IMR-90 (cell line): ENCODE data around the gene CRIM1. TPM values are rescaled to one million over a fixed set of nuclear protein-coding genes. Genes with fewer than 3 reads are reported as not detected.

Source experiments
- ATAC-seq: fragments of 200-7000 bp; cut with Tn5 transposase; 2 replicates; pipeline ENCODE4 v1.9.1; 2020; ENCODE audit warnings: low read depth, mild to moderate bottlenecking, moderate library complexity
- BruUV-seq: library from RNA; stranded (reverse); fragments of 400-500 nt; replicated peaks from 2 replicates; lab custom pipeline; 2021; lab: Mats Ljungman, UMichigan
- CTCF ChIA-PET: fragments of 300-600 bp; formaldehyde crosslinking; extraction: SDS; loops from one replicate; lab custom pipeline; 2021; ENCODE audit warnings: antibody characterized with exemption; lab: Yijun Ruan, JAX
- POLR2A ChIA-PET: fragments of 300-600 bp; sonication (Branson Sonifier 250); formaldehyde crosslinking; loops from one replicate; lab custom pipeline; 2022; ENCODE audit warnings: antibody characterized with exemption; ENCODE audit not compliant: unreplicated experiment; lab: Charles Lee
- DNase-seq: peaks from one replicate; pipeline ENCODE4 v3.0.0; 2013
- H2AFZ ChIP-seq: replicated peaks from 2 replicates; pipeline ENCODE3; 2013; ENCODE audit warnings: low read length, mild to moderate bottlenecking; ENCODE audit not compliant: poor library complexity
- H2AK5ac ChIP-seq: 2 replicates; pipeline ENCODE4 v1.6.1; 2013; ENCODE audit warnings: low read depth, low read length, inconsistent platforms
- H2AK9ac ChIP-seq: replicated peaks from 2 replicates; pipeline ENCODE3; 2013; ENCODE audit warnings: mild to moderate bottlenecking, low read depth, low read length, moderate library complexity; ENCODE audit not compliant: poor library complexity
- H2BK120ac ChIP-seq: 2 replicates; pipeline ENCODE4 v1.6.1; 2013; ENCODE audit warnings: low read depth, low read length, inconsistent platforms
- H2BK15ac ChIP-seq: 3 replicates; pipeline ENCODE4 v1.6.1; 2013; ENCODE audit warnings: low read depth, low read length, inconsistent platforms
- H2BK20ac ChIP-seq: 2 replicates; pipeline ENCODE4 v1.6.1; 2013; ENCODE audit warnings: low read depth, mild to moderate bottlenecking, inconsistent platforms, low read length, moderate library complexity
- H2BK5ac ChIP-seq: 2 replicates; pipeline ENCODE4 v1.6.1; 2013; ENCODE audit warnings: mild to moderate bottlenecking, low read depth, low read length, inconsistent platforms; ENCODE audit not compliant: poor library complexity, severe bottlenecking
- H3K14ac ChIP-seq: replicated peaks from 2 replicates; pipeline ENCODE4 v1.6.1; 2013; ENCODE audit warnings: low read depth, low read length, inconsistent platforms
- H3K18ac ChIP-seq: 2 replicates; pipeline ENCODE4 v1.6.1; 2013; ENCODE audit warnings: low read depth, low read length, control low read depth
- H3K23ac ChIP-seq: 2 replicates; pipeline ENCODE4 v1.6.1; 2013; ENCODE audit warnings: low read depth, low read length, inconsistent platforms
- H3K27ac ChIP-seq: 2 replicates; pipeline ENCODE4 v1.5.1; 2013; ENCODE audit warnings: mild to moderate bottlenecking, control low read depth, low read length; ENCODE audit not compliant: insufficient read depth
- H3K27me3 ChIP-seq: 2 replicates; pipeline ENCODE4 v1.6.1; 2013; ENCODE audit warnings: low read length; ENCODE audit not compliant: control insufficient read depth, insufficient read depth
- H3K36me3 ChIP-seq: 2 replicates; pipeline ENCODE4 v1.6.1; 2013; ENCODE audit warnings: low read length, mixed read lengths; ENCODE audit not compliant: control insufficient read depth, insufficient read depth
- H3K4ac ChIP-seq: 2 replicates; pipeline ENCODE4 v1.6.1; 2013; ENCODE audit warnings: low read depth, low read length, inconsistent platforms
- H3K4me1 ChIP-seq: 2 replicates; pipeline ENCODE4 v1.6.1; 2013; ENCODE audit warnings: low read length, mixed read lengths; ENCODE audit not compliant: control insufficient read depth, insufficient read depth
- H3K4me2 ChIP-seq: 2 replicates; pipeline ENCODE4 v1.6.1; 2013; ENCODE audit warnings: low read depth, mild to moderate bottlenecking, control low read depth, low read length, moderate library complexity
- H3K4me3 ChIP-seq: 2 replicates; pipeline ENCODE4 v1.5.1; 2013; ENCODE audit warnings: low read depth, mild to moderate bottlenecking, control low read depth, low read length, moderate library complexity; ENCODE audit not compliant: insufficient read depth
- H3K56ac ChIP-seq: 2 replicates; pipeline ENCODE4 v1.6.1; 2013; ENCODE audit warnings: low read length, inconsistent platforms; ENCODE audit not compliant: insufficient read depth; ENCODE audit errors: extremely low read depth
- H3K79me1 ChIP-seq, 2 experiments: 2 replicates each; pipeline ENCODE4 v1.6.1; 2013; ENCODE audit warnings: low read length in 2 of 2, inconsistent platforms in 1 of 2, low read depth in 1 of 2
- H3K9ac ChIP-seq: 2 replicates; pipeline ENCODE4 v1.6.1; 2013; ENCODE audit warnings: low read depth, low read length, control low read depth
- H3K9me1 ChIP-seq: 2 replicates; pipeline ENCODE4 v1.6.1; 2013; ENCODE audit warnings: low read length, inconsistent platforms; ENCODE audit not compliant: insufficient read depth
- H3K9me3 ChIP-seq: 2 replicates; pipeline ENCODE4 v1.6.1; 2013; ENCODE audit warnings: low read length; ENCODE audit not compliant: control insufficient read depth, insufficient read depth
- H4K20me1 ChIP-seq: 2 replicates; pipeline ENCODE4 v1.6.1; 2013; ENCODE audit warnings: low read length, inconsistent platforms; ENCODE audit not compliant: insufficient read depth
- H4K5ac ChIP-seq: 2 replicates; pipeline ENCODE4 v1.6.1; 2013; ENCODE audit warnings: mild to moderate bottlenecking, low read depth, low read length, control low read depth
- H4K8ac ChIP-seq, 2 experiments: 2 replicates each; pipeline ENCODE4 v1.6.1; 2013; ENCODE audit warnings: low read depth in 2 of 2, low read length in 2 of 2, control low read depth in 1 of 2, inconsistent platforms in 1 of 2
- H4K91ac ChIP-seq: 2 replicates; pipeline ENCODE4 v1.6.1; 2013; ENCODE audit warnings: low read depth, low read length, inconsistent platforms; ENCODE audit not compliant: insufficient read depth
- CEBPB ChIP-seq: IDR thresholded peaks from 2 replicates; pipeline ENCODE4 v1.6.1; 2012; ENCODE audit warnings: low read depth, low read length, improper control_type of control experiment
- CTCF ChIP-seq: conservative IDR thresholded peaks from 2 replicates; pipeline ENCODE4 v1.5.1; 2012; ENCODE audit warnings: mild to moderate bottlenecking, low read depth, low read length, improper control_type of control experiment
- WGBS, 2 experiments: methylation state at CpG; one replicate each; pipeline versions ENCODE4 v1.1.5 to v1.1.7; 2013; ENCODE audit warnings: missing lambda C conversion rate in 2 of 2; ENCODE audit not compliant: insufficient read length in 1 of 2; ENCODE audit errors: extremely low coverage in 2 of 2; 5-methylcytosine and 5-hydroxymethylcytosine counted together
- dilution Hi-C: fragments of 300-500 bp; cut with HindIII; formaldehyde crosslinking; loops from one replicate; pipeline ENCODE4 v1.14.3; 2018; ENCODE audit warnings: low sequenced_read_pairs; ENCODE audit not compliant: unreplicated experiment
- in situ Hi-C: fragments of 300-500 bp; cut with MboI; formaldehyde crosslinking; loops from 3 replicates; pipeline ENCODE4 v1.14.3; 2019; ENCODE audit warnings: low sequenced_read_pairs, inconsistent platforms, mixed read lengths
- intact Hi-C: fragments of 100-400 bp; cut with micrococcal nuclease; formaldehyde crosslinking; loops from 2 replicates; pipeline ENCODE4 v1.10.0; 2022
- polyA plus RNA-seq, 3 experiments: library from polyadenylated mRNA; depleted of rRNA; stranded (reverse); fragments of >200 nt; gene quantifications; 2 replicates each; pipeline ENCODE4 v1.2.3, GENCODE V29; 2012; ENCODE audit warnings: low replicate concordance in 1 of 3
- total RNA-seq: library from RNA; depleted of rRNA; stranded (reverse); fragments of >200 nt; gene quantifications from 2 replicates; pipeline ENCODE4 v1.2.3, GENCODE V29; 2012

CRIM1 gene
- total and polyA plus RNA-seq, 2 of the 4 experiments (the other 2 are of a cell fraction) = 285 to 490 TPM

GRCh38 chr2:36338827-36339145 lies 16.8 kb upstream of the CRIM1 start:
- Histone ChIP-seq H3K18ac (peak overlapping the region; percentile 96; the same call in 1 of the 2 replicates), H4K91ac (no peak overlapping the region), H3K56ac (0 out of 2 replicates have a peak overlapping the region, but pooled peaks have one; percentile 60), H3K27ac (no peak overlapping the region), H3K4ac (peak overlapping the region; percentile 89; the same call in 1 of the 2 replicates), H2BK5ac (peak overlapping the region; percentile 98), H2AK5ac (no peak overlapping the region), H2AFZ (no peak overlapping the region), H3K36me3 (no peaks in the 10 kb centered on the region), H3K9me1 (peaks cover 16% of the 10 kb centered on the region), H2AK9ac (no peak overlapping the region), H3K9ac (no peak overlapping the region), H3K27me3 (no peaks in the 10 kb centered on the region), H3K23ac (peak overlapping the region; percentile 84; the same call in 1 of the 2 replicates), H4K5ac (peak overlapping the region; percentile 85; the same call in 1 of the 2 replicates), H3K4me1 (peaks cover 10% of the 10 kb centered on the region), H4K8ac (peak overlapping the region in 1 of 2 experiments; percentile 94; a peak in 2 of 4 replicates), H2BK20ac (peak overlapping the region; percentile 98), H3K14ac (no peak overlapping the region), H3K79me1 (peaks cover 0 to 12% of the 10 kb centered on the region in 2 experiments; a peak in 2 of 4 replicates), H2BK120ac (peak overlapping the region; percentile 98), H3K9me3 (no peaks in the 10 kb centered on the region), H4K20me1 (no peaks in the 10 kb centered on the region), H2BK15ac (no peak overlapping the region), H3K4me3 (no peak overlapping the region), H3K4me2 (peak overlapping the region; percentile 73; the same call in 1 of the 2 replicates)
- dilution Hi-C loops (no loop called here), in situ Hi-C loops (no loop called here), intact Hi-C loops (loop anchor here (1.0 kb wide), 1 partner anchor 8 kb away; no protein-coding TSS in a partner anchor)
- TF ChIP-seq CEBPB = no peak
- TF ChIP-seq CTCF = no peak
- ATAC-seq (peak; percentile 82), DNase-seq (peak; percentile 59)
- no CpG with 5 or more reads among the region's 1 CpG for WGBS, 2 experiments
- ChIA-PET POLR2A (no interaction called here), CTCF (no interaction called here)
- BruUV-seq = no TSS peak
